Suprapubic skin (tissue), 4 donors: ENCODE measurements around the gene FCSK.
"Not testable (repeated sequence)": the region's sequence is repeated elsewhere in the genome, so short reads cannot be mapped to it uniquely, and the experiment has no call there.

ENCODE experiments used
- CTCF ChIP-seq, 2 donors: fragments of 200-600 bp in 1 of 2; fragments of 450-650 bp in 1 of 2; sonication (generic) in 1 of 2; IDR thresholded peaks; one replicate each; pipeline ENCODE4 v1.5.1; 2016 to 2019; ENCODE audit warnings: antibody characterized with exemption in 2 of 2, mild to moderate bottlenecking in 1 of 2, moderate library complexity in 1 of 2
- POLR2A ChIP-seq, 2 donors: fragments of 450-650 bp; IDR thresholded peaks; one replicate each; pipeline ENCODE4 v1.6.1; 2017; ENCODE audit warnings: antibody characterized with exemption in 2 of 2, mild to moderate bottlenecking in 2 of 2, moderate library complexity in 2 of 2
- POLR2AphosphoS5 ChIP-seq, 3 donors: sonication (generic); formaldehyde crosslinking; IDR thresholded peaks; one replicate each; pipeline ENCODE4 v1.6.1; 2017; ENCODE audit warnings: antibody characterized with exemption in 3 of 3

GRCh38 chr16:70450142-70451003 lies 4.0 kb upstream of the FCSK start:
- TF ChIP-seq CTCF, POLR2A, POLR2AphosphoS5 (IDR thresholded peaks at IDR 0.05): not testable (repeated sequence)
